Glutamatergic neuron (in vitro differentiated cells): ENCODE results near the gene ISM1. TPM values are rescaled to one million over a fixed set of nuclear protein-coding genes. Genes with fewer than 3 reads are reported as not detected.
A peak's percentile ranks its signal among the peaks of the same experiment; 100 is the strongest.

ENCODE experiments used
- DNase-seq: peaks from one replicate; pipeline ENCODE4 v3.0.0; 2022
- H3K27ac Mint-ChIP-seq: one replicate; pipeline ENCODE4 v1.8.0; 2020; ENCODE audit warnings: mild to moderate bottlenecking, mixed read lengths, inconsistent platforms; ENCODE audit not compliant: unreplicated experiment
- H3K27me3 Mint-ChIP-seq: one replicate; pipeline ENCODE4 v1.8.0; 2020; ENCODE audit warnings: mild to moderate bottlenecking, moderate library complexity, mixed read lengths, inconsistent platforms; ENCODE audit not compliant: unreplicated experiment
- H3K36me3 Mint-ChIP-seq: one replicate; pipeline ENCODE4 v1.8.0; 2020; ENCODE audit warnings: mild to moderate bottlenecking, mixed read lengths, inconsistent platforms; ENCODE audit not compliant: unreplicated experiment
- H3K4me1 Mint-ChIP-seq: one replicate; pipeline ENCODE4 v1.8.0; 2020; ENCODE audit warnings: mild to moderate bottlenecking, low read depth, mixed read lengths, inconsistent platforms; ENCODE audit not compliant: unreplicated experiment
- H3K4me3 Mint-ChIP-seq: one replicate; pipeline ENCODE4 v1.8.0; 2020; ENCODE audit warnings: mild to moderate bottlenecking, mixed read lengths, inconsistent platforms; ENCODE audit not compliant: unreplicated experiment
- H3K9me3 Mint-ChIP-seq: one replicate; pipeline ENCODE4 v1.8.0; 2020; ENCODE audit warnings: mild to moderate bottlenecking, moderate library complexity, mixed read lengths, inconsistent platforms; ENCODE audit not compliant: unreplicated experiment
- total RNA-seq: library from RNA; stranded (reverse); fragmentation: NEBNext Ultra II Directional; extraction: Animal tissue kit (Norgen Biotek cat#: 25700); gene quantifications from one replicate; pipeline ENCODE4 v1.2.1, GENCODE V29; 2021; ENCODE audit not compliant: unreplicated experiment
- TF ChIP-seq, protein P1 (sequence below): fragments of 200-600 bp; sonication (generic); IDR thresholded peaks from one replicate; pipeline ENCODE4 v1.5.0; 2021; ENCODE audit not compliant: partially characterized antibody, unreplicated experiment

ISM1 gene
- total RNA-seq, 1 donor from 2014 or later = 0.32 TPM

DNA sequence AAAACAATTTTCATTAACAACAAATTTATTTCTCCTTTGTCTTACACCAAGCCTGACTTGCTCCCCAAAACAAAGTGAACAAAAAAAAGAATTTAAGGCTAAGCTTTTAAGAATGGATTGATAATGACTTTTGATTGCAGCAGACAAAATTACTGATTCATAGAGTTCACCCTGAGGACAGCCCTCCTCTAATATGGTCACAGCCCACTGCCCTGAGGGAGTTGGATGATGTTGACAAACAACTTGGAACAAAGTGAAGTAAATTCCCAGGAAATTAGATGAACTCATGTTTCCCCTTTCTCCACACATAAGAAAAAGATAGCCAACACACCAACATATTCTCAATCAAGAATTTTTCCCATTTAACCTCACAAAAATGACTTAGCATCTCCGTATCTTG is 7.7 kb upstream of the ISM1 start:
- TF ChIP-seq, protein P1, sequence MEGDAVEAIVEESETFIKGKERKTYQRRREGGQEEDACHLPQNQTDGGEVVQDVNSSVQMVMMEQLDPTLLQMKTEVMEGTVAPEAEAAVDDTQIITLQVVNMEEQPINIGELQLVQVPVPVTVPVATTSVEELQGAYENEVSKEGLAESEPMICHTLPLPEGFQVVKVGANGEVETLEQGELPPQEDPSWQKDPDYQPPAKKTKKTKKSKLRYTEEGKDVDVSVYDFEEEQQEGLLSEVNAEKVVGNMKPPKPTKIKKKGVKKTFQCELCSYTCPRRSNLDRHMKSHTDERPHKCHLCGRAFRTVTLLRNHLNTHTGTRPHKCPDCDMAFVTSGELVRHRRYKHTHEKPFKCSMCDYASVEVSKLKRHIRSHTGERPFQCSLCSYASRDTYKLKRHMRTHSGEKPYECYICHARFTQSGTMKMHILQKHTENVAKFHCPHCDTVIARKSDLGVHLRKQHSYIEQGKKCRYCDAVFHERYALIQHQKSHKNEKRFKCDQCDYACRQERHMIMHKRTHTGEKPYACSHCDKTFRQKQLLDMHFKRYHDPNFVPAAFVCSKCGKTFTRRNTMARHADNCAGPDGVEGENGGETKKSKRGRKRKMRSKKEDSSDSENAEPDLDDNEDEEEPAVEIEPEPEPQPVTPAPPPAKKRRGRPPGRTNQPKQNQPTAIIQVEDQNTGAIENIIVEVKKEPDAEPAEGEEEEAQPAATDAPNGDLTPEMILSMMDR = no peak
- Mint-ChIP-seq H3K27me3 (peaks cover 3% of the 10 kb centered on the region), H3K4me3 (no peak overlapping the region), H3K4me1 (no peaks in the 10 kb centered on the region), H3K9me3 (no peaks in the 10 kb centered on the region), H3K36me3 (no peaks in the 10 kb centered on the region), H3K27ac (no peak overlapping the region)
- DNase-seq = no peak

DNA sequence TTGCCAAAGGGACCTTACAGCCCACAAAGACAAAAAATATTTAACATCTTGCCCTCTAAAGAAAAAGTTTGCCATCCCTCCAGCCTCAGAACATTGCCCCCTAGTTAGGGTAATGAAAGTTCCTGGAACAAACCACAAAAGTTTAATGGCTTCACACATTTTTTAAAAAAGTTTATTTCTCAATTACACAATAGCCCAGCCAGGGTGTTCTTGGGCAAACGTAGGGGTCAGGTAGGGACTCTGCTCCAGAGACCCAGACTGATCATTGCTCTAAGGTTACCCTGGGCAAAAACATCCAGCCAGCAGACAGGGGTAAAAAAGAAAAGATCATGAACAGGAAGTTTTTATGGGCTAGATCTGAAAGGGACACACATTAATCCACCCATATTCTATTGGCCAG is 4.5 kb upstream of the ISM1 start:
- H3K4me3 Mint-ChIP-seq = no peak overlapping the region
- no peaks in the 10 kb centered on the region for H3K9me3 Mint-ChIP-seq
- TF ChIP-seq, protein P1 = no peak
- H3K4me1 Mint-ChIP-seq = peaks cover 2% of the 10 kb centered on the region
- no peak for DNase-seq
- H3K36me3 Mint-ChIP-seq = no peaks in the 10 kb centered on the region
- peaks cover 8% of the 10 kb centered on the region for H3K27me3 Mint-ChIP-seq
- no peak overlapping the region for H3K27ac Mint-ChIP-seq

DNA sequence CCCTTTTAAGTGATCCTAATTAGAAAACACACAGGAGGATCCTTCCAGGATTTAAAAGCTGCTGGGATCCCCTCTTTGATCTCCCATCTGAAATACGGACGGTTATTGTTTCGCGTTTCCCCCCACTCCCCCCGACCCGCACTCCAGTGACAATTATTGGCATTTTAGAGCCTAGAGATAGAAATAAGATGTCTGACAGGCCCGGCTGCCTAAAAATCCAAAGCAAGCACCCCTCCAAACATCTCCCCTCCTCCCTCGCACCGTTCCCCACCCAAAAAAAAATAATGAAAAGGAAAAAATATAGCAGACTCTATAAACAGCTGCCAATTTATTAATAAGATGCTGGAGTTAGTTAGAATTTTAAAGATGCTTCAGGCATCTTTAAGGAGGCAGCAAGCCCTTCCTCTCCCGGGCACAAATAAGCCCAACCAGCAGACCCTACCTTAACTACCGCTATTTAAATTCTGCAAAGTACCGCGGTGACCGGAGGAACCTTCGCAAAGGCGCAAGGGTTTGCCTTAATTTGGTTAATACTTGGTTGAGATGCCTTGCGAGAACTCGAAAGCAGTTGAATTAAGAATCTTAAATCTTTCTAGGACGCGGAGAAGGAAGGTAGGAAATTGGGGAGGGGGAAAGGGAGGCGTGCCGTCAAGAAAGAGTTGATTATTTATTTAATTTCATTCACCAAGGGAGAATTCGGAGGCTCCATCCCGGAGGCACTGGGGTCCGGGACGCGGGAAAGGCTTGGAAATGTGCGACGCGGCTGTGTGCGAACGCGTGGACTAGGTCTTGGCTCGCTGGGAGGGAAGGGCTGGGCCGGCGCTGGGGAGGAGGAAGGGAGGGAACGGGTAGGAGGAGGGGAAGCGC is 1.5 kb upstream of the ISM1 start:
- H3K9me3 Mint-ChIP-seq = peaks cover 2% of the 10 kb centered on the region
- no peak overlapping the region for H3K27ac Mint-ChIP-seq
- no peaks in the 10 kb centered on the region for H3K36me3 Mint-ChIP-seq
- peaks cover 15% of the 10 kb centered on the region for H3K27me3 Mint-ChIP-seq
- no peak for DNase-seq
- TF ChIP-seq, protein P1 = no peak
- peaks cover 2% of the 10 kb centered on the region for H3K4me1 Mint-ChIP-seq
- peak overlapping the region; percentile 82 for H3K4me3 Mint-ChIP-seq

DNA sequence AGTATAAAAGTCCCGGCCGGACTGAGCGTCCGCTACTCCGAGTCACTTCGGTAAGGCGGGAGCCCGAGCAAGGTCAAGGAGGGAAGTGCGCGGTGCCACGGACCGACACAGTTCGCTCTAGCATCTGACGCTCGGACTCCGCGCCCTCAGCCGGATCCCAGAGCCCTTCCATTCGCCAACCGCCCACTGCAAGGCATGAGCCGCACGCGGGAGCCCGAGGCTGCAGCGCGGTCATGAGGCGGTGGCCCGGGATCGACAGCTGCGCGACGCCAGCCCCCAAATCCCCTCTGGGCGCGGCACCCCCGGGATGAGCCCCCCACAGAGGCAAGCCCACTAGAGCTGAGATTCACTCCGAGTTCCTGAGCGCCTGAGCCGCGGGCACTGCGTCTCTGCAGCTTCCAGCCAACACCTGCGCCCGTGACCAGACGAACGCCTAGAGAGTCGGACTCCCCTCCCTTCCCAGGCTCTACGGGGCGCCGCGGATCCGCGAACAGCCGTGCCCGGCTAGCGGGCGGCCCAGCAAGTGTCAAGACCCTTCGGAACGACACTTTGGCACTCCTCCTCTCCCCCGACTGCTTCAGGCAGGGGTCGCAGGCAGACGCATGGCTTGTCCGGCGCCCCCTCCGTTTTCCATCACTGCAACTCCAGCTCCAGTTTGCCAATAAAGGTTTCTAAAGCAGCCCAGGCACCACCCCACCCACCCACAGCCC is 725 bp upstream of the ISM1 start:
- TF ChIP-seq, protein P1 = no peak
- Mint-ChIP-seq H3K27ac (no peak overlapping the region), H3K9me3 (peaks cover 5% of the 10 kb centered on the region), H3K4me1 (peaks cover 2% of the 10 kb centered on the region), H3K27me3 (peaks cover 15% of the 10 kb centered on the region), H3K4me3 (peak overlapping the region; percentile 82), H3K36me3 (no peaks in the 10 kb centered on the region)
- peak; percentile 73 for DNase-seq

DNA sequence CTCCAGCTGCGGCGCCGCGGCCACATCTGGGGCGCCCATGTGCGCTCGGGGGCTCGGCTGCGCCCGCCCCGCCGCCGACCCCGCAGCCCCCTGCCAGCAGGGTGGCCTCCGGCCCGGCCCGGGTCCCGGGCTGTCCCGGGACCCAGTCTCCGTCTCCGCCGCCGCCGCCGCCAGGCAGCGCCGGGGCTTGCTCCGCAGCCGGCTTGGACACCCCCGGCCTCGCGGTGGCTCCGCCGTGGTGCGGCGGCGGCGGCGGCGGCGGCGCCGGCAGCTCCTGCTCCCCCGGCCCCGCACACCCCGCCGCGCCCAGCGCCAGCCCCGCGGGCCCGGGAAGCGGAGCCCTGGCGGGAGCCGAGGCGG is 219 bp downstream of the ISM1 start:
- no peak for DNase-seq
- H3K4me1 Mint-ChIP-seq = peaks cover 2% of the 10 kb centered on the region
- peaks cover 5% of the 10 kb centered on the region for H3K9me3 Mint-ChIP-seq
- no peak overlapping the region for H3K27ac Mint-ChIP-seq
- H3K36me3 Mint-ChIP-seq = no peaks in the 10 kb centered on the region
- TF ChIP-seq, protein P1 = no peak
- no peak overlapping the region for H3K4me3 Mint-ChIP-seq
- H3K27me3 Mint-ChIP-seq = peaks cover 15% of the 10 kb centered on the region
